Putamen (tissue), 1 donor: ENCODE data around the gene SRRM2.

Experiments used
- DNase-seq: peaks from one replicate; pipeline ENCODE4 v3.0.0-alpha.2; 2016; ENCODE audit warnings: low spot score

The SRRM2 gene

GRCh38 chr16:2739625-2740430 is 12.6 kb upstream of the SRRM2 start:
- no peak for DNase-seq

- DNase-seq = no peak
Measured at GRCh38 chr16:2740476-2740875, 12.0 kb upstream of the SRRM2 start.

GRCh38 chr16:2741168-2741567 is 11.3 kb upstream of the SRRM2 start:
- no peak for DNase-seq

- DNase-seq = no peak
Measured at GRCh38 chr16:2742323-2743006, 10.0 kb upstream of the SRRM2 start.

- DNase-seq = no peak
Measured at GRCh38 chr16:2743007-2743810, 9.2 kb upstream of the SRRM2 start.

GRCh38 chr16:2744711-2745110 is 7.7 kb upstream of the SRRM2 start:
- no peak for DNase-seq

GRCh38 chr16:2745116-2745890 is 7.1 kb upstream of the SRRM2 start:
- DNase-seq = no peak

GRCh38 chr16:2745961-2746360 is 6.5 kb upstream of the SRRM2 start:
- DNase-seq = peak; percentile 48

GRCh38 chr16:2748757-2749455 is 3.5 kb upstream of the SRRM2 start:
- DNase-seq = no peak

- no peak for DNase-seq
Measured at GRCh38 chr16:2749476-2749875, 3.0 kb upstream of the SRRM2 start.

GRCh38 chr16:2749936-2750335 is 2.5 kb upstream of the SRRM2 start:
- no peak for DNase-seq

GRCh38 chr16:2751577-2752034 is 832 bp upstream of the SRRM2 start:
- no peak for DNase-seq

- DNase-seq = peak; percentile 84
Measured at GRCh38 chr16:2752850-2753732, 653 bp downstream of the SRRM2 start.

- DNase-seq = no peak
Measured at GRCh38 chr16:2753733-2754020, 1.2 kb downstream of the SRRM2 start.

- DNase-seq = no peak
Measured at GRCh38 chr16:2755158-2755557, 2.7 kb downstream of the SRRM2 start.

GRCh38 chr16:2756288-2757015 is 4.0 kb downstream of the SRRM2 start:
- DNase-seq = no peak

GRCh38 chr16:2757344-2757743 is 4.9 kb downstream of the SRRM2 start:
- no peak for DNase-seq

- no peak for DNase-seq
Measured at GRCh38 chr16:2761472-2761871, 9.0 kb downstream of the SRRM2 start.

GRCh38 chr16:2761886-2762583 is 9.6 kb downstream of the SRRM2 start:
- DNase-seq = no peak
